Ectodermal cell (in vitro differentiated cells): ENCODE data around the gene CCDC175. TPM values are rescaled to one million over a fixed set of nuclear protein-coding genes. Genes with fewer than 3 reads are reported as not detected.
A peak's percentile ranks its signal among the peaks of the same experiment; 100 is the strongest.

Experiments used
- H3K27ac ChIP-seq: 2 replicates; pipeline ENCODE4 v1.7.0; 2013; ENCODE audit warnings: mild to moderate bottlenecking, low read depth, low read length; ENCODE audit not compliant: insufficient read depth, poor library complexity, severe bottlenecking
- H3K27me3 ChIP-seq: 2 replicates; pipeline ENCODE4 v1.7.0; 2013; ENCODE audit warnings: mild to moderate bottlenecking, low read length; ENCODE audit not compliant: insufficient read depth, control insufficient read depth, poor library complexity, severe bottlenecking
- H3K36me3 ChIP-seq: one replicate; pipeline ENCODE4 v1.7.0; 2013; ENCODE audit warnings: low read length; ENCODE audit not compliant: control insufficient read depth, insufficient read depth
- H3K4me1 ChIP-seq: one replicate; pipeline ENCODE4 v1.7.0; 2013; ENCODE audit warnings: low read length; ENCODE audit not compliant: control insufficient read depth, insufficient read depth
- H3K4me3 ChIP-seq: 2 replicates; pipeline ENCODE4 v1.7.0; 2013; ENCODE audit warnings: low read depth, low read length, control low read depth; ENCODE audit not compliant: insufficient read depth
- H3K9me3 ChIP-seq: 2 replicates; pipeline ENCODE4 v1.7.0; 2013; ENCODE audit warnings: mild to moderate bottlenecking, low read length, moderate library complexity; ENCODE audit not compliant: control insufficient read depth
- WGBS, 2 experiments: methylation state at CpG; one replicate each; pipeline ENCODE4 v1.1.7; 2013; ENCODE audit warnings: missing lambda C conversion rate in 2 of 2; 5-methylcytosine and 5-hydroxymethylcytosine counted together
- polyA plus RNA-seq, 4 experiments: library from polyadenylated mRNA; stranded (reverse); fragments of 50-300 nt; gene quantifications; one replicate each; pipeline ENCODE4 v1.2.3, GENCODE V29; 2013

The CCDC175 gene
- polyA plus RNA-seq (2013, experiment 1 of 4) = 0.52 TPM
- 1.5 TPM for polyA plus RNA-seq (2013, experiment 2 of 4)
- 1.5 TPM for polyA plus RNA-seq (2013, experiment 3 of 4)
- polyA plus RNA-seq (2013, experiment 4 of 4) = 0.36 TPM

GRCh38 chr14:59576332-59577294, at the start of gene CCDC175:
TSS of gene CCDC175 (minus strand) at chr14:59576812. CDS start at chr14:59576775, 37 bp downstream.
- H3K36me3 ChIP-seq = no peaks in the 10 kb centered on the region
- no peaks in the 10 kb centered on the region for H3K27me3 ChIP-seq
- peak within 1 kb of the TSS; percentile 75 for H3K4me3 ChIP-seq
- H3K4me1 ChIP-seq = no peaks in the 10 kb centered on the region
- H3K27ac ChIP-seq = no peak within 1 kb of the TSS
- 23% methylated on average over 46 of the region's 46 CpGs for WGBS, 2 experiments
- no peaks in the 10 kb centered on the region for H3K9me3 ChIP-seq

GRCh38 chr14:59622631-59623030, 46.0 kb upstream of the CCDC175 start:
- no peak overlapping the region for H3K4me3 ChIP-seq
- H3K4me1 ChIP-seq = no peaks in the 10 kb centered on the region
- H3K36me3 ChIP-seq = no peaks in the 10 kb centered on the region
- no peak overlapping the region for H3K27ac ChIP-seq
- no peaks in the 10 kb centered on the region for H3K9me3 ChIP-seq
- WGBS, 2 experiments = 89 to 93% methylated on average over 2 of the region's 2 CpGs
- H3K27me3 ChIP-seq = no peaks in the 10 kb centered on the region

- H3K4me1 ChIP-seq = no peaks in the 10 kb centered on the region
- no peaks in the 10 kb centered on the region for H3K9me3 ChIP-seq
- 81 to 83% methylated on average over 2 of the region's 2 CpGs for WGBS, 2 experiments
- no peak overlapping the region for H3K27ac ChIP-seq
- H3K4me3 ChIP-seq = no peak overlapping the region
- no peaks in the 10 kb centered on the region for H3K27me3 ChIP-seq
- no peaks in the 10 kb centered on the region for H3K36me3 ChIP-seq
These were observed 42.4 kb upstream of the CCDC175 start for GRCh38 chr14:59619061-59619460.

- Histone ChIP-seq H3K36me3 (peaks cover 3% of the 10 kb centered on the region), H3K4me3 (no peak overlapping the region), H3K9me3 (no peaks in the 10 kb centered on the region), H3K27me3 (no peaks in the 10 kb centered on the region), H3K27ac (no peak overlapping the region), H3K4me1 (no peaks in the 10 kb centered on the region)
- 78% methylated on average over 3 of the region's 3 CpGs for WGBS, 2 experiments
These were observed 24.4 kb upstream of the CCDC175 start for GRCh38 chr14:59601056-59601455.

- 100% methylated on average over 1 of the region's 2 CpGs; no CpG with 5 or more reads in 1 of the 2 experiments for WGBS, 2 experiments
- peaks cover 3% of the 10 kb centered on the region for H3K36me3 ChIP-seq
- H3K27ac ChIP-seq = no peak overlapping the region
- no peak overlapping the region for H3K4me3 ChIP-seq
- no peaks in the 10 kb centered on the region for H3K27me3 ChIP-seq
- H3K9me3 ChIP-seq = no peaks in the 10 kb centered on the region
- H3K4me1 ChIP-seq = no peaks in the 10 kb centered on the region
These were observed 23.8 kb upstream of the CCDC175 start for GRCh38 chr14:59600211-59600945.

GRCh38 chr14:59595071-59595470, 18.5 kb upstream of the CCDC175 start:
- H3K4me1 ChIP-seq = no peaks in the 10 kb centered on the region
- no peaks in the 10 kb centered on the region for H3K27me3 ChIP-seq
- WGBS, 2 experiments = 91 to 92% methylated on average over 5 to 6 of the region's 6 CpGs
- H3K27ac ChIP-seq = no peak overlapping the region
- H3K9me3 ChIP-seq = no peaks in the 10 kb centered on the region
- H3K36me3 ChIP-seq = peaks cover under 1% of the 10 kb centered on the region
- H3K4me3 ChIP-seq = no peak overlapping the region

GRCh38 chr14:59591641-59592370, 15.2 kb upstream of the CCDC175 start:
- Histone ChIP-seq H3K36me3 (no peaks in the 10 kb centered on the region), H3K27me3 (no peaks in the 10 kb centered on the region), H3K27ac (no peak overlapping the region), H3K9me3 (no peaks in the 10 kb centered on the region), H3K4me3 (no peak overlapping the region), H3K4me1 (no peaks in the 10 kb centered on the region)
- WGBS, 2 experiments = 97 to 99% methylated on average over 5 of the region's 5 CpGs

GRCh38 chr14:59588101-59588500, 11.5 kb upstream of the CCDC175 start:
- H3K4me1 ChIP-seq = no peaks in the 10 kb centered on the region
- no peak overlapping the region for H3K27ac ChIP-seq
- H3K4me3 ChIP-seq = no peak overlapping the region
- H3K36me3 ChIP-seq = no peaks in the 10 kb centered on the region
- H3K27me3 ChIP-seq = no peaks in the 10 kb centered on the region
- no peaks in the 10 kb centered on the region for H3K9me3 ChIP-seq
- WGBS, 2 experiments = 92 to 96% methylated on average over 3 of the region's 3 CpGs

GRCh38 chr14:59585891-59586554, 9.4 kb upstream of the CCDC175 start:
- no peak overlapping the region for H3K4me3 ChIP-seq
- no peak overlapping the region for H3K27ac ChIP-seq
- WGBS, 2 experiments = 91 to 92% methylated on average over 10 of the region's 10 CpGs
- no peaks in the 10 kb centered on the region for H3K36me3 ChIP-seq
- H3K9me3 ChIP-seq = no peaks in the 10 kb centered on the region
- H3K27me3 ChIP-seq = no peaks in the 10 kb centered on the region
- H3K4me1 ChIP-seq = no peaks in the 10 kb centered on the region
